K562 (cell line): Measurements from ENCODE around the gene SLC39A5.
A peak's percentile ranks its signal among the peaks of the same experiment; 100 is the strongest.

Source experiments
- ATF1 ChIP-seq, 2 experiments: fragments of 450-650 bp in 1 of 2; IDR thresholded peaks; 2 replicates each; pipeline ENCODE4 v1.6.1; 2016; ENCODE audit warnings: missing compliant biosample characterization in 1 of 2, missing genetic modification characterization in 1 of 2
- BHLHE40 ChIP-seq: IDR thresholded peaks from 2 replicates; pipeline ENCODE4 v1.6.1; 2011; ENCODE audit warnings: low read length, improper control_type of control experiment
- CBX5 ChIP-seq: IDR thresholded peaks from 2 replicates; pipeline ENCODE4 v1.6.1; 2014; ENCODE audit warnings: low read depth, borderline replicate concordance
- KDM4B ChIP-seq, 2 experiments: fragments of 450-650 bp in 1 of 2; sonication (generic) in 1 of 2; IDR thresholded peaks; 2 replicates each; pipeline ENCODE4 v1.6.1; 2016 to 2017; ENCODE audit warnings: borderline replicate concordance in 2 of 2, antibody characterized with exemption in 1 of 2, low read depth in 1 of 2, mild to moderate bottlenecking in 1 of 2
- POLR2A ChIP-seq: fragments of 450-650 bp; conservative IDR thresholded peaks from 2 replicates; pipeline ENCODE4 v1.6.1; 2016
- RAD51 ChIP-seq: fragments of 450-650 bp; IDR thresholded peaks from 2 replicates; pipeline ENCODE4 v1.7.1; 2016; ENCODE audit warnings: low read depth, mild to moderate bottlenecking, borderline replicate concordance
- SIX5 ChIP-seq, 2 experiments: IDR thresholded peaks; 2 replicates each; pipeline ENCODE4 v1.6.1; 2011; ENCODE audit warnings: low read length in 2 of 2, borderline replicate concordance in 1 of 2, low read depth in 1 of 2, mild to moderate bottlenecking in 1 of 2, moderate library complexity in 1 of 2; ENCODE audit not compliant: insufficient read depth in 1 of 2
- SMARCB1 ChIP-seq: IDR thresholded peaks from 2 replicates; pipeline ENCODE4 v1.6.1; 2011; ENCODE audit warnings: improper control_type of control experiment, low read depth; ENCODE audit not compliant: insufficient read length
- SMARCE1 ChIP-seq: fragments of 450-650 bp; IDR thresholded peaks from 2 replicates; pipeline ENCODE4 v1.7.1; 2016; ENCODE audit warnings: mild to moderate bottlenecking
- ZNF274 ChIP-seq: IDR thresholded peaks from 2 replicates; pipeline ENCODE4 v1.6.1; 2011; ENCODE audit warnings: low read depth, mild to moderate bottlenecking, low read length, moderate library complexity, borderline replicate concordance
- ZNF644 ChIP-seq: fragments of 200-800 bp; sonication (Bioruptor generic); IDR thresholded peaks from 2 replicates; pipeline ENCODE4 v1.6.1; 2016; ENCODE audit warnings: low read depth, missing genetic modification characterization, missing compliant biosample characterization
- TF ChIP-seq, protein P1 (sequence below): fragments of 450-650 bp; IDR thresholded peaks from 2 replicates; pipeline ENCODE4 v1.6.1; 2018; ENCODE audit warnings: mild to moderate bottlenecking, low read depth; ENCODE audit not compliant: partially characterized antibody
- TF ChIP-seq, protein P2 (sequence below), 3 experiments: IDR thresholded peaks in 2 of 3; conservative IDR thresholded peaks in 1 of 3; 2 replicates each; pipeline ENCODE4 v1.5.1; 2011 to 2012; ENCODE audit warnings: low read length in 3 of 3, mild to moderate bottlenecking in 3 of 3, control low read depth in 2 of 3, improper control_type of control experiment in 1 of 3, inconsistent platforms in 1 of 3, low read depth in 1 of 3, mixed read lengths in 1 of 3, moderate library complexity in 1 of 3; ENCODE audit not compliant: insufficient read depth in 2 of 3

DNA sequence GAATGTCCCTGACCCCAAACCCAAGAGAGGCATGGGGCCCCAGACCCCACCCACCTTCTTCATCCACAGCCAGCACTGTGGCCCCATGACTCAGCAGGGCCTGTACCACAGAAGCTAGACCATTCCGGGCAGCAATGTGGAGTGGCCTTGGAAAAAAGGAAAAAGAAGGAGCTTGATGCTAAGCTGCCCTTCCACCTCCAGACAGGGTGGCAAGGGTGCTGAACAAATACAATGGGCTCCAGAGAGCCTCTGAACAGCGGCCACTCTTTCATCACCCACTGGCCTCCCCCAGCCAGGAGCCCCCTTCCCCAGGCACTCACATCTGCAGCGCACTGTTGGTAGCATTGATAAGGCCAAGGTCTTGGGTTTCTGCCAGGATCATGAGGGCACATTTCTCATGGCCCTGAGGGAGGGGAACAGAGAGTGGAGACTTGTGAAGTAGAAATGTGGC lies 13.9 kb downstream of the SLC39A5 start:
- TF ChIP-seq BHLHE40 (no peak), SIX5 (IDR thresholded peaks at IDR 0.05; ENCODE audit: borderline replicate concordance in 1 of 2, insufficient read depth in 1 of 2, low read depth in 1 of 2, low read length in 2 of 2) (no peak), ZNF274 (no peak), SMARCE1 (peak; percentile 70), POLR2A (no peak), ATF1 (CRISPR knock-in tag; IDR thresholded peaks at IDR 0.05) (no peak), ATF1 (tag; IDR thresholded peaks at IDR 0.05) (no peak), SMARCB1 (no peak), CBX5 (no peak), KDM4B (IDR thresholded peaks at IDR 0.05; ENCODE audit: borderline replicate concordance in 2 of 2, low read depth in 1 of 2) (no peak), ZNF644 (no peak), RAD51 (no peak)
- TF ChIP-seq, protein P1, sequence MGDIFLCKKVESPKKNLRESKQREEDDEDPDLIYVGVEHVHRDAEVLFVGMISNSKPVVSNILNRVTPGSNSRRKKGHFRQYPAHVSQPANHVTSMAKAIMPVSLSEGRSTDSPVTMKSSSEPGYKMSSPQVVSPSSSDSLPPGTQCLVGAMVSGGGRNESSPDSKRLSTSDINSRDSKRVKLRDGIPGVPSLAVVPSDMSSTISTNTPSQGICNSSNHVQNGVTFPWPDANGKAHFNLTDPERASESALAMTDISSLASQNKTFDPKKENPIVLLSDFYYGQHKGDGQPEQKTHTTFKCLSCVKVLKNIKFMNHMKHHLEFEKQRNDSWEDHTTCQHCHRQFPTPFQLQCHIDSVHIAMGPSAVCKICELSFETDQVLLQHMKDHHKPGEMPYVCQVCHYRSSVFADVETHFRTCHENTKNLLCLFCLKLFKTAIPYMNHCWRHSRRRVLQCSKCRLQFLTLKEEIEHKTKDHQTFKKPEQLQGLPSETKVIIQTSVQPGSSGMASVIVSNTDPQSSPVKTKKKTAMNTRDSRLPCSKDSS: no peak
- TF ChIP-seq, protein P2, sequence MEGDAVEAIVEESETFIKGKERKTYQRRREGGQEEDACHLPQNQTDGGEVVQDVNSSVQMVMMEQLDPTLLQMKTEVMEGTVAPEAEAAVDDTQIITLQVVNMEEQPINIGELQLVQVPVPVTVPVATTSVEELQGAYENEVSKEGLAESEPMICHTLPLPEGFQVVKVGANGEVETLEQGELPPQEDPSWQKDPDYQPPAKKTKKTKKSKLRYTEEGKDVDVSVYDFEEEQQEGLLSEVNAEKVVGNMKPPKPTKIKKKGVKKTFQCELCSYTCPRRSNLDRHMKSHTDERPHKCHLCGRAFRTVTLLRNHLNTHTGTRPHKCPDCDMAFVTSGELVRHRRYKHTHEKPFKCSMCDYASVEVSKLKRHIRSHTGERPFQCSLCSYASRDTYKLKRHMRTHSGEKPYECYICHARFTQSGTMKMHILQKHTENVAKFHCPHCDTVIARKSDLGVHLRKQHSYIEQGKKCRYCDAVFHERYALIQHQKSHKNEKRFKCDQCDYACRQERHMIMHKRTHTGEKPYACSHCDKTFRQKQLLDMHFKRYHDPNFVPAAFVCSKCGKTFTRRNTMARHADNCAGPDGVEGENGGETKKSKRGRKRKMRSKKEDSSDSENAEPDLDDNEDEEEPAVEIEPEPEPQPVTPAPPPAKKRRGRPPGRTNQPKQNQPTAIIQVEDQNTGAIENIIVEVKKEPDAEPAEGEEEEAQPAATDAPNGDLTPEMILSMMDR (IDR thresholded peaks at IDR 0.05 in 2 of 3, conservative IDR thresholded peaks at IDR 0.05 in 1 of 3; ENCODE audit: insufficient read depth in 2 of 3, low read depth in 1 of 3, low read length in 3 of 3): no peak
